Mesodermal cell (in vitro differentiated cells): Measurements from ENCODE around the gene STAG1.
"Not testable (repeated sequence)": the region's sequence is repeated elsewhere in the genome, so short reads cannot be mapped to it uniquely, and the experiment has no call there.

ENCODE experiments used
- H3K27ac ChIP-seq: 2 replicates; pipeline ENCODE4 v1.7.0; 2013; ENCODE audit warnings: mild to moderate bottlenecking, low read depth, low read length, moderate library complexity; ENCODE audit not compliant: severe bottlenecking
- H3K36me3 ChIP-seq: 2 replicates; pipeline ENCODE4 v1.7.1; 2013; ENCODE audit warnings: mild to moderate bottlenecking, low read length, moderate library complexity; ENCODE audit not compliant: control insufficient read depth, insufficient read depth
- H3K4me1 ChIP-seq: one replicate; pipeline ENCODE4 v1.7.1; 2013; ENCODE audit warnings: mild to moderate bottlenecking, low read length; ENCODE audit not compliant: insufficient read depth, control insufficient read depth, poor library complexity, severe bottlenecking
- H3K4me3 ChIP-seq: 2 replicates; pipeline ENCODE4 v1.7.0; 2013; ENCODE audit warnings: low read length, control low read depth, mild to moderate bottlenecking; ENCODE audit not compliant: insufficient read depth, poor library complexity, severe bottlenecking; ENCODE audit errors: extremely low read depth
- H3K9me3 ChIP-seq: 2 replicates; pipeline ENCODE4 v1.7.1; 2013; ENCODE audit warnings: mild to moderate bottlenecking, low read length, moderate library complexity; ENCODE audit not compliant: control insufficient read depth
- WGBS, 2 experiments: methylation state at CpG; one replicate each; pipeline ENCODE4 v1.1.5; 2013; ENCODE audit warnings: missing lambda C conversion rate in 2 of 2; ENCODE audit not compliant: insufficient coverage in 2 of 2; 5-methylcytosine and 5-hydroxymethylcytosine counted together

STAG1 gene

GRCh38 chr3:136758160-136759102, 6.3 kb upstream of the STAG1 start:
- not testable (repeated sequence) for H3K4me3 ChIP-seq, H3K4me1 ChIP-seq, H3K36me3 ChIP-seq, H3K27ac ChIP-seq
- WGBS, 2 experiments = 86 to 93% methylated on average over 18 to 19 of the region's 20 CpGs
- peaks cover 18% of the 10 kb centered on the region for H3K9me3 ChIP-seq

- H3K36me3 ChIP-seq = no peaks in the 10 kb centered on the region
- no peak overlapping the region for H3K4me3 ChIP-seq
- 100% methylated on average over 1 of the region's 2 CpGs; no CpG with 5 or more reads in 1 of the 2 experiments for WGBS, 2 experiments
- H3K4me1 ChIP-seq = peaks cover 9% of the 10 kb centered on the region
- H3K9me3 ChIP-seq = no peaks in the 10 kb centered on the region
- no peak overlapping the region for H3K27ac ChIP-seq
Observed at GRCh38 chr3:136755192-136755591, 3.0 kb upstream of the STAG1 start.

GRCh38 chr3:136753326-136753939, 1.3 kb upstream of the STAG1 start:
- WGBS, 2 experiments = 72 to 78% methylated on average over 10 to 11 of the region's 11 CpGs
- Histone ChIP-seq H3K36me3 (no peaks in the 10 kb centered on the region), H3K4me3 (peak overlapping the region; percentile 58), H3K9me3 (no peaks in the 10 kb centered on the region), H3K4me1 (peaks cover 21% of the 10 kb centered on the region), H3K27ac (peak overlapping the region; percentile 99)

GRCh38 chr3:136752422-136753325, 496 bp upstream of the STAG1 start:
- peak overlapping the region; percentile 99 for H3K27ac ChIP-seq
- no peaks in the 10 kb centered on the region for H3K9me3 ChIP-seq
- H3K36me3 ChIP-seq = no peaks in the 10 kb centered on the region
- H3K4me1 ChIP-seq = peaks cover 21% of the 10 kb centered on the region
- peak overlapping the region; percentile 62 for H3K4me3 ChIP-seq
- WGBS, 2 experiments = 0 to 1% methylated on average over 53 to 70 of the region's 73 CpGs

GRCh38 chr3:136751316-136752171, 634 bp downstream of the STAG1 start:
- Histone ChIP-seq H3K4me1 (peaks cover 21% of the 10 kb centered on the region), H3K9me3 (no peaks in the 10 kb centered on the region), H3K27ac (peak overlapping the region; percentile 99), H3K36me3 (no peaks in the 10 kb centered on the region), H3K4me3 (peak overlapping the region; percentile 62)
- WGBS, 2 experiments = 0 to 1% methylated on average over 39 to 67 of the region's 97 CpGs

GRCh38 chr3:136750897-136751315, 1.3 kb downstream of the STAG1 start:
- 7 to 13% methylated on average over 2 to 4 of the region's 9 CpGs for WGBS, 2 experiments
- H3K36me3 ChIP-seq = no peaks in the 10 kb centered on the region
- peak overlapping the region; percentile 99 for H3K27ac ChIP-seq
- peaks cover 21% of the 10 kb centered on the region for H3K4me1 ChIP-seq
- no peaks in the 10 kb centered on the region for H3K9me3 ChIP-seq
- H3K4me3 ChIP-seq = peak overlapping the region; percentile 62

GRCh38 chr3:136750209-136750896, 1.8 kb downstream of the STAG1 start:
- no peaks in the 10 kb centered on the region for H3K9me3 ChIP-seq
- H3K4me1 ChIP-seq = peaks cover 21% of the 10 kb centered on the region
- 35 to 45% methylated on average over 4 of the region's 8 CpGs for WGBS, 2 experiments
- H3K27ac ChIP-seq = peak overlapping the region; percentile 99
- H3K36me3 ChIP-seq = no peaks in the 10 kb centered on the region
- peak overlapping the region; percentile 62 for H3K4me3 ChIP-seq

GRCh38 chr3:136749602-136750001, 2.6 kb downstream of the STAG1 start:
- H3K9me3 ChIP-seq, H3K36me3 ChIP-seq, H3K27ac ChIP-seq, H3K4me3 ChIP-seq: not testable (repeated sequence)
- 67 to 88% methylated on average over 3 to 5 of the region's 6 CpGs for WGBS, 2 experiments
- H3K4me1 ChIP-seq = peaks cover 21% of the 10 kb centered on the region

GRCh38 chr3:136749091-136749490, 3.1 kb downstream of the STAG1 start:
- no peak overlapping the region for H3K4me3 ChIP-seq
- no peak overlapping the region for H3K27ac ChIP-seq
- H3K36me3 ChIP-seq = no peaks in the 10 kb centered on the region
- H3K9me3 ChIP-seq = no peaks in the 10 kb centered on the region
- 62 to 86% methylated on average over 2 of the region's 4 CpGs for WGBS, 2 experiments
- H3K4me1 ChIP-seq = peaks cover 21% of the 10 kb centered on the region
